HG03575 (cell line): ENCODE measurements around the gene CDHR1.

Experiments
- ATAC-seq: cut with Tn5 transposase; IDR thresholded peaks from one replicate; pipeline ENCODE4 v1.9.1; 2021; ENCODE audit not compliant: unreplicated experiment, insufficient number of reproducible peaks, low FRiP score; ENCODE audit errors: extremely low read depth

Gene CDHR1

GRCh38 chr10:84217746-84218145, 23.4 kb downstream of the CDHR1 start:
- ATAC-seq = no peak

GRCh38 chr10:84221916-84222315, 27.6 kb downstream of the CDHR1 start:
- ATAC-seq = no peak

GRCh38 chr10:84224411-84225028, 30.2 kb downstream of the CDHR1 start:
- ATAC-seq = no peak

GRCh38 chr10:84225427-84226173, 31.3 kb downstream of the CDHR1 start, which contains the start of gene LRIT2:
TSS of gene LRIT2 (minus strand) at chr10:84225544. CDS start at chr10:84225520, 24 bp downstream.
- ATAC-seq = no peak

GRCh38 chr10:84226616-84227015, 32.3 kb downstream of the CDHR1 start:
- no peak for ATAC-seq

- ATAC-seq = no peak
Measured at GRCh38 chr10:84227810-84228209, 33.5 kb downstream of the CDHR1 start.

GRCh38 chr10:84230359-84230758, 36.0 kb downstream of the CDHR1 start:
- no peak for ATAC-seq

- no peak for ATAC-seq
Measured at GRCh38 chr10:84232376-84232775, 38.0 kb downstream of the CDHR1 start.

GRCh38 chr10:84233940-84234339, 39.6 kb downstream of the CDHR1 start:
- ATAC-seq = no peak

GRCh38 chr10:84234479-84234878, 40.1 kb downstream of the CDHR1 start:
- no peak for ATAC-seq

GRCh38 chr10:84235096-84235495, 40.8 kb downstream of the CDHR1 start:
- ATAC-seq = no peak

- no peak for ATAC-seq
Measured at GRCh38 chr10:84236807-84237198, 42.5 kb downstream of the CDHR1 start.

- ATAC-seq = no peak
Measured at GRCh38 chr10:84237199-84238051, 43.1 kb downstream of the CDHR1 start.

- ATAC-seq = no peak
Measured at GRCh38 chr10:84238909-84239308, 44.6 kb downstream of the CDHR1 start.

- ATAC-seq = no peak
Measured at GRCh38 chr10:84241185-84241790, 47.0 kb downstream of the CDHR1 start, which contains the start of gene LRIT1. TSS of gene LRIT1 (minus strand) at chr10:84241546. CDS start at chr10:84241439, 107 bp downstream.

- no peak for ATAC-seq
Measured at GRCh38 chr10:84243759-84244158, 49.4 kb downstream of the CDHR1 start.

- no peak for ATAC-seq
Measured at GRCh38 chr10:84244651-84245270, 50.4 kb downstream of the CDHR1 start, which contains the start of gene RGR. TSS of gene RGR (plus strand) at chr10:84245053. CDS start at chr10:84245091, 38 bp downstream.

GRCh38 chr10:84247496-84247895, 53.2 kb downstream of the CDHR1 start:
- no peak for ATAC-seq

GRCh38 chr10:84248794-84249193, 54.5 kb downstream of the CDHR1 start:
- no peak for ATAC-seq
